ENCODE data around the gene RPS6KB2.

RPS6KB2 gene

DNA sequence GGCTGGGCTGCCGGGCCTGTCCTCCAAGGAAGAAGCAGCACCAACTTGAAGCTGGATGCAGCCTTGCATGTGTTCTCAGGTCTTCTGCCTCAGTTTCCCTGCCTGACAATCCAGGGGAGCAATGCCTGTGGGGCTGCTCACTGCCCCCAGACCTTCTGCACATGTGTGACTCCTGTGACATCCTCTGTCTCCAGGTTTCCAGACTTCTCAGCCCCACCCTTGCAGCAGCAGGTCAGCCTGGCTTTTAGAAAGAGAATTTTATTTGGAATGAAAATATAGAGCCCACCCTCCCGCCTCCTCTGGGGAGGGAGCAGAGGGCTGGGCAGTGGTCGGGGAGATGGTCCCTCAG lies 9.5 kb downstream of the RPS6KB2 start:
- Histone ChIP-seq H3K36me3 (replicated peaks) (peaks cover 63% of the 10 kb centered on the region), H3K4me3 (ENCODE audit: low read depth, low read length) (no peak overlapping the region), H3K27ac (no peak overlapping the region), H3K27me3 (replicated peaks) (no peaks in the 10 kb centered on the region)
- TF ChIP-seq, protein P1, sequence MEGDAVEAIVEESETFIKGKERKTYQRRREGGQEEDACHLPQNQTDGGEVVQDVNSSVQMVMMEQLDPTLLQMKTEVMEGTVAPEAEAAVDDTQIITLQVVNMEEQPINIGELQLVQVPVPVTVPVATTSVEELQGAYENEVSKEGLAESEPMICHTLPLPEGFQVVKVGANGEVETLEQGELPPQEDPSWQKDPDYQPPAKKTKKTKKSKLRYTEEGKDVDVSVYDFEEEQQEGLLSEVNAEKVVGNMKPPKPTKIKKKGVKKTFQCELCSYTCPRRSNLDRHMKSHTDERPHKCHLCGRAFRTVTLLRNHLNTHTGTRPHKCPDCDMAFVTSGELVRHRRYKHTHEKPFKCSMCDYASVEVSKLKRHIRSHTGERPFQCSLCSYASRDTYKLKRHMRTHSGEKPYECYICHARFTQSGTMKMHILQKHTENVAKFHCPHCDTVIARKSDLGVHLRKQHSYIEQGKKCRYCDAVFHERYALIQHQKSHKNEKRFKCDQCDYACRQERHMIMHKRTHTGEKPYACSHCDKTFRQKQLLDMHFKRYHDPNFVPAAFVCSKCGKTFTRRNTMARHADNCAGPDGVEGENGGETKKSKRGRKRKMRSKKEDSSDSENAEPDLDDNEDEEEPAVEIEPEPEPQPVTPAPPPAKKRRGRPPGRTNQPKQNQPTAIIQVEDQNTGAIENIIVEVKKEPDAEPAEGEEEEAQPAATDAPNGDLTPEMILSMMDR (IDR thresholded peaks at IDR 0.05; ENCODE audit: low read depth, low read length, missing control alignments), result no peak
- in situ Hi-C loops (cut with HindIII; ENCODE audit: low pct_ligation_motif_present, low sequenced_read_pairs), result no loop called here
- no peak for DNase-seq

DNA sequence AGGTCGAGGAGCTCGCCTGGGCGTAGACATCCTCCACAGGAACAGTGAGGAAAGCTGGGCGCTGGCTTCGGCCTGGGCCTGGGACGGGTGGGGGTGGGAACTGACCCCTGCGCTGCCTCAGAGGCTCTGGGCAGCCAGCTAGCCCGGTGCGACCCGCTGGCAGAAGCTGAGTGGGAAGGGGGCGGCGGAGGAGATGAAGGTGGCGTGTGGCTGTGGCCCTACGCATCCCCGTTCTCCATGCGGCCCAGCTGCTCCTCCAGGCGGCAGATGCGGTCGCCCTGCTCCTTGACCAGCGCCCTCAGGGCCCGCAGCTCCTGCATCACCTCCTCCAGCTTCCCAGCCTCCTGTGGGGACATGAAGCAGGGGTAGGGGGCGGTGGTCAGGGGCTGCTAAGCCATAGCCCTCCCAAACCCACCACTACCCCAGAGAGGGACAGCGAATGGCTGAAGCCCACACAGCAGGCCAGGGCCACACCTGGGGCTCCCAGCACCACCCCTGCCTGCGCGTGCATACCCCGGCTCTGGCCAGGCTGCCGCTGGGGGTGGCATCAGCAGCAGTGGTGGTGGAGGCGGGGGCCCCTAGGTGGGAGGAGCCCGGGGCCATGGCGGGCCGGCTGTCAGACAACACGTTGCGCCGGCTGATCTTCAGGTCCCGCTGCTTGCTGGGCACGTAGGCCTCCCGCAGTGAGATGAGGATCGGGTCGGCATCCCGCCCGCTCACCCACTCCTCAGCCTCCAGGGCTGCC lies 10.0 kb downstream of the RPS6KB2 start:
- H3K4me3 ChIP-seq (ENCODE audit: low read depth, low read length), result no peak overlapping the region
- in situ Hi-C loops (cut with HindIII; ENCODE audit: low pct_ligation_motif_present, low sequenced_read_pairs), result no loop called here
- no peak overlapping the region for H3K27ac ChIP-seq
- peaks cover 57% of the 10 kb centered on the region for H3K36me3 ChIP-seq (replicated peaks)
- no peak for DNase-seq
- TF ChIP-seq, protein P1 (IDR thresholded peaks at IDR 0.05; ENCODE audit: low read depth, low read length, missing control alignments), result no peak
- no peaks in the 10 kb centered on the region for H3K27me3 ChIP-seq (replicated peaks)

DNA sequence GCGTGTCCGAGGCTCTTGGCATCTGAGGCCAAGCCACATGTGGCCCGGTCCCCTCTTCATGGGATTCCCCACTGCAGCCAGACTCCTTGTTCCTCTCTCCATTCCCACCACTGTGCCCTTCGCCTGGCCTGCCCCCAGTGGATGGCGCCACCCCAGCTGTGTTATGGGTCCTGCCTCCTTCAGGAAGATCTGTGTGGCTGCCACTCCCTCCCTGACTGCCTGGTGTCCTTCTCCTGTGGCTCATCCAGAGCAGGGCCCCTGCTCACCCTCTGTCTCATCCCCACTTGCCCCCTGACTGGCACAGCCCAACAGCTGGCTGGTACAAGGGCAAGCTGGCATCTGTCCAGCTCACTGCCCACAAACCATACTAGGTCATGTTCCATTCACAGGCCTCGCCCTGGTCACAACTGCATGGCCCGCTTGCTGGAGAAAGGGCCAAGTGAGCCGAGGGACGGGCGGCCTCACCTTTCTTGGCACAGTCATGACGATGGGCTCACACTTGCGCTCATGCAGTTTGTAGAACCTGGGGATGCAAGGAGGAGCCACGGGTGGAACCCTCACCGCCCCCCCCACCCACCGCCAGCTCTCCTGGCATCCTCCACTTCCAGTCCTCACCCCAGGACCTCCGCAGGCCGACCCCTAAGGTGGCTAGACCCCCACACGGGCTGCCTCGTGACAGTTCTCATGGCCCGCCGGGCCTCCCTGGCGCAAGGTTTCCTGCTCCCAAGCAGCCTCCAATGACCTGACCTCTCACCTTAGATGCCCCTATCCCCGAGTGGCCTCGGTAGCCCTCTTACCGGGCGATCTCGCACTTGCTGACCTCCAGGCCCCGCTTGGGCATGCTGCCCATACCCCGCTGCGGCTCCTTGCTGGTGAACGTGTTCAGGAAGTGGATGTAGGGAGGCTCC lies 11.3 kb downstream of the RPS6KB2 start:
- Histone ChIP-seq H3K27me3 (replicated peaks) (no peaks in the 10 kb centered on the region), H3K36me3 (replicated peaks) (peaks cover 45% of the 10 kb centered on the region), H3K27ac (no peak overlapping the region), H3K4me3 (ENCODE audit: low read depth, low read length) (no peak overlapping the region)
- TF ChIP-seq, protein P1 (IDR thresholded peaks at IDR 0.05; ENCODE audit: low read depth, low read length, missing control alignments), result peak; percentile 47
- in situ Hi-C loops (cut with HindIII; ENCODE audit: low pct_ligation_motif_present, low sequenced_read_pairs), result no loop called here
- no peak for DNase-seq

DNA sequence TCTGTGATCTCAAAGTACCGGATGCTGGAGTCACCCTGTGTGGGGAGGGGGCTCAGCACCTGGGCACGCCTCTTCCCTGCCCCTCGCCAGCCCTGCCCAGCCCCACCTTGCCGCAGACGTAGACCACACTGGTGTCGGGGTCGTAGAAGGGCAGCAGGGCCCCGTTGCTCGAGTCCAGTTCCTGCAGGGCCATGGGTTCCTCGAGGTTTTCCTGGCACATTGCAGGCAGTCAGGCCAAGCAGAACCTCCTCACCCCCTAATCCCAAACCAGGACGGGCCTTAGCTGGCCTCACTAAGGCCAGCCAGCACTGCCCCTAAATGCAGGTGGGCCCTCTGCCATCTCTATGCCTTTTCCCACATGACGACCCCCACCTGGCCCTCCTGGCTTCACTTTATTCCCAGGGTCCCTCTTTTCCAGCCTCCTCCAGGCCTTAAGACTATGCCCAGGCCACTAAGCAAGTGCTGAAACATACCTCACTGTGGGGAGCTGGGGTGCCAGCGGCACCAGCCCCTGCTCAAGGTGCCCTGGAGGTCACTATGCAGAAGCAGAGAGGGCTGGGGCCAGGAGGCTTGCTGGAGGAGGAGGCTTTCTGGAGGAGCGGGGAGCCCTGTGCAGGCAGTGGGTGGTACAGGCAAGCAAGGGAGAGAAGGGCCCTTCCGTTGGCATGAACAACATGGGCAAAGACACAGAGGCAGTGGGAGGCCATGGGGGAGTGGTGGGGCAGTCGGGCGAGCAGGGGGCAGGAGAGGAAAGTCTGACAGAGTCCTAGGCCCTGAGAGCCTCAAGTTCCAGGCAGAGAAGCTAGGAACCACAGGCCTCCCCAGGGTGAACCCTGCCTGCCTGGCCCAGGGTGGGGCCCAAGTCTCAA lies 12.2 kb downstream of the RPS6KB2 start:
- Histone ChIP-seq H3K36me3 (replicated peaks) (peaks cover 41% of the 10 kb centered on the region), H3K4me3 (ENCODE audit: low read depth, low read length) (no peak overlapping the region), H3K27me3 (replicated peaks) (no peaks in the 10 kb centered on the region), H3K27ac (no peak overlapping the region)
- no peak for DNase-seq
- in situ Hi-C loops (cut with HindIII; ENCODE audit: low pct_ligation_motif_present, low sequenced_read_pairs), result no loop called here
- TF ChIP-seq, protein P1 (IDR thresholded peaks at IDR 0.05; ENCODE audit: low read depth, low read length, missing control alignments), result no peak

DNA sequence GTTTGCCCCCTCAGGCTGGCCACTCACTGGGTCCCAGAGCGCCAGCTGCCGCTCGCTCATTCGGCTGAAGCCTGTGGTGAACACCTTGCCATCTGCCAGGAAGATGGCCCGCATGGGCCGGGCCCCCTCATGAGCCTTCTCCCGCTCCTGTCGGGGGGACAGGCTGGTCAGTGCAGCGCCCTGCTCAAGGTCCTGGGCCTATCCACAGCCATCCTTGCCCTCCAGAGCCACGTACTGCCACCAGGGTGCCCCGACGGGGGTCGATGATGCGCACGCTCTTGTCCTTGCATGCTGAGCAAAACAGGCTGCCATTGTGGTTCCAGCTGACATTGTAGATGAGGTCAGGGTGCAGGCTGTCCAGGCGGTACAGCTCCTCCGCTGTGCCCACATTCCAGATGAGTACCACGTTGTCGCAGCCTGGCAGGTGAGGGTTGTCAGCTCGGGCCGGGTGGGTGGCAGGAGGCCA lies 12.8 kb downstream of the RPS6KB2 start:
- TF ChIP-seq, protein P1 (IDR thresholded peaks at IDR 0.05; ENCODE audit: low read depth, low read length, missing control alignments), result no peak
- peaks cover 34% of the 10 kb centered on the region for H3K36me3 ChIP-seq (replicated peaks)
- no peak for DNase-seq
- H3K4me3 ChIP-seq (ENCODE audit: low read depth, low read length), result no peak overlapping the region
- no peaks in the 10 kb centered on the region for H3K27me3 ChIP-seq (replicated peaks)
- no peak overlapping the region for H3K27ac ChIP-seq
- in situ Hi-C loops (cut with HindIII; ENCODE audit: low pct_ligation_motif_present, low sequenced_read_pairs), result no loop called here

All from brain microvascular endothelial cell (primary cell).